Endothelial cell of umbilical vein (primary cell): ENCODE data around the gene TRMT1.

Source experiments
- GATA2 ChIP-seq: IDR thresholded peaks from 2 replicates; pipeline ENCODE4 v1.7.0; 2011; ENCODE audit warnings: low read depth, mild to moderate bottlenecking, moderate library complexity, mixed read lengths, low read length; ENCODE audit not compliant: insufficient read length, insufficient read depth
- JUN ChIP-seq: IDR thresholded peaks from 2 replicates; pipeline ENCODE4 v1.6.1; 2011; ENCODE audit warnings: borderline replicate concordance, low read depth; ENCODE audit not compliant: insufficient read length, insufficient read depth
- POLR2A ChIP-seq: IDR thresholded peaks from 2 replicates; pipeline ENCODE4 v1.6.1; 2012; ENCODE audit warnings: low read depth, mild to moderate bottlenecking, control low read depth, low read length
- TF ChIP-seq, protein P1 (sequence below): IDR thresholded peaks from 2 replicates; pipeline ENCODE4 v1.6.1; 2011; ENCODE audit not compliant: insufficient read depth, insufficient read length
- TF ChIP-seq, protein P2 (sequence below), 2 donors: IDR thresholded peaks; 1 replicate in 1 of 2; 2 replicates in 1 of 2; pipeline ENCODE4 v1.5.1; 2011; ENCODE audit warnings: low read length in 2 of 2, mild to moderate bottlenecking in 2 of 2, moderate library complexity in 2 of 2, control low read depth in 1 of 2, inconsistent platforms in 1 of 2, low read depth in 1 of 2; ENCODE audit not compliant: insufficient read depth in 1 of 2; ENCODE audit errors: extremely low read depth in 1 of 2

DNA sequence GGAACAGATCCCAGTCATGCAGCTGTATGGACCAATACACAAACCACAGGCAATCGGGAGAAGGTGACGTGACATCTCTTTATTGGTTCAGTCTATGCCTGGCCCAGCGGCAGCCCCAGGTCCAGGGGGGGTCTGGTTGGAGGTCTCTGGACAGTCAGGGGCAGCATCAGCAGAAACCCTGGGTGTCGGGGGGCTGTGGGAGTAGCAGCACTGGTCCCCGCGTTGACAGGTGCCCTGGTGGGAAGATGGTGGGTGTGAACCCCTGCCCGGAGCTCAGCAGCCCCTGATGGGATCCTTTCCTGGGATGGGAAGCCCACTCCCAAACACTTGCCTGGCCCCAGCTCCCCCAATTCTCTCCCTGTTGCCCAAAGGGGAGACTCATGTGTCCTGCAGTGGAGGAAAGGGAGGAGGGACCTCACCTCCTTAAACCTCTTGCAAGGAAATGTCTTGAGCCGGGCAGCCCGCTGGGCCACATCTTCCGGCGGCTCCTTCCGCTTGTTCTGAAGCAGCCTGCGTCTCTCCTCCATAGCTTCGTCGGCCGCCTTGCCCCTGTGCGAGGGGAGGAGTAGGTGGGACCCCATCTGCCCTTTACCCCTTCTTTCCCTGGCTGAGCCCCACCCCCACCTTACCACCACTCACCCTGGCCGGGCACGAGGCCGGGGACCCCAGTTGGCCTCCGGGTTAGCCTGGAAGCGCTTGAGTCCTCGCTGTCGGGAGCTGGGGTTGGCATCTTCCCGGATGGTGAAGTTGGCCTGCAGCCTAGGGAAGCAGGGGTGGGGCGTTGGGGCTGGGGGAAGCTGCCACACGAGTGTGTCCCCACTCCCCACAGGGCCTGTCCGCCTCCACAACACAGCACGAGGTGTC, 11.5 kb downstream of the TRMT1 start:
- TF ChIP-seq, protein P1, sequence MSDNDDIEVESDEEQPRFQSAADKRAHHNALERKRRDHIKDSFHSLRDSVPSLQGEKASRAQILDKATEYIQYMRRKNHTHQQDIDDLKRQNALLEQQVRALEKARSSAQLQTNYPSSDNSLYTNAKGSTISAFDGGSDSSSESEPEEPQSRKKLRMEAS: no peak
- no peak for TF ChIP-seq GATA2
- TF ChIP-seq, protein P2, sequence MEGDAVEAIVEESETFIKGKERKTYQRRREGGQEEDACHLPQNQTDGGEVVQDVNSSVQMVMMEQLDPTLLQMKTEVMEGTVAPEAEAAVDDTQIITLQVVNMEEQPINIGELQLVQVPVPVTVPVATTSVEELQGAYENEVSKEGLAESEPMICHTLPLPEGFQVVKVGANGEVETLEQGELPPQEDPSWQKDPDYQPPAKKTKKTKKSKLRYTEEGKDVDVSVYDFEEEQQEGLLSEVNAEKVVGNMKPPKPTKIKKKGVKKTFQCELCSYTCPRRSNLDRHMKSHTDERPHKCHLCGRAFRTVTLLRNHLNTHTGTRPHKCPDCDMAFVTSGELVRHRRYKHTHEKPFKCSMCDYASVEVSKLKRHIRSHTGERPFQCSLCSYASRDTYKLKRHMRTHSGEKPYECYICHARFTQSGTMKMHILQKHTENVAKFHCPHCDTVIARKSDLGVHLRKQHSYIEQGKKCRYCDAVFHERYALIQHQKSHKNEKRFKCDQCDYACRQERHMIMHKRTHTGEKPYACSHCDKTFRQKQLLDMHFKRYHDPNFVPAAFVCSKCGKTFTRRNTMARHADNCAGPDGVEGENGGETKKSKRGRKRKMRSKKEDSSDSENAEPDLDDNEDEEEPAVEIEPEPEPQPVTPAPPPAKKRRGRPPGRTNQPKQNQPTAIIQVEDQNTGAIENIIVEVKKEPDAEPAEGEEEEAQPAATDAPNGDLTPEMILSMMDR (IDR thresholded peaks at IDR 0.05; ENCODE audit: extremely low read depth in 1 of 2, insufficient read depth in 1 of 2, low read depth in 1 of 2, low read length in 2 of 2): no peak
- TF ChIP-seq POLR2A: no peak
- no peak for TF ChIP-seq JUN
